MM.1S (cell line): ENCODE results near the gene CACNA1C.

Experiments used
- DNase-seq: peaks from one replicate; pipeline ENCODE4 v3.0.0-alpha.2; 2015
- H2AFZ ChIP-seq: fragments of 300-600 bp; sonication (generic); 2 replicates; pipeline ENCODE4 v1.6.0; 2016; ENCODE audit warnings: antibody characterized with exemption, low read length
- H3F3A ChIP-seq: fragments of 300-600 bp; sonication (generic); 2 replicates; pipeline ENCODE4 v1.6.1; 2016; ENCODE audit warnings: mild to moderate bottlenecking, antibody characterized with exemption, low read length, moderate library complexity, mixed read lengths; ENCODE audit not compliant: insufficient read depth
- H3K27ac ChIP-seq: fragments of 300-600 bp; sonication (generic); 2 replicates; pipeline ENCODE4 v1.5.1; 2016; ENCODE audit warnings: mild to moderate bottlenecking, low read length
- H3K27me3 ChIP-seq: fragments of 300-600 bp; sonication (generic); replicated peaks from 2 replicates; pipeline ENCODE4 v1.6.0; 2016; ENCODE audit warnings: low read length; ENCODE audit not compliant: insufficient read depth
- H3K36me3 ChIP-seq: fragments of 300-600 bp; sonication (generic); replicated peaks from 2 replicates; pipeline ENCODE4 v1.6.1; 2016; ENCODE audit warnings: mild to moderate bottlenecking, low read length, mixed read lengths; ENCODE audit not compliant: insufficient read depth
- H3K4me1 ChIP-seq: fragments of 300-600 bp; sonication (generic); 2 replicates; pipeline ENCODE4 v1.6.1; 2016; ENCODE audit warnings: low read length, mixed read lengths
- H3K4me2 ChIP-seq: fragments of 300-600 bp; sonication (generic); 2 replicates; pipeline ENCODE4 v1.6.0; 2016; ENCODE audit warnings: low read depth, low read length
- H3K4me3 ChIP-seq: fragments of 300-600 bp; sonication (generic); 2 replicates; pipeline ENCODE4 v1.5.1; 2016; ENCODE audit warnings: low read length, mixed read lengths
- H3K79me2 ChIP-seq: fragments of 300-600 bp; sonication (generic); 2 replicates; pipeline ENCODE4 v1.6.1; 2016; ENCODE audit warnings: mixed run types, low read length, mixed read lengths
- H3K9ac ChIP-seq: fragments of 300-600 bp; sonication (generic); 2 replicates; pipeline ENCODE4 v1.6.1; 2016; ENCODE audit warnings: low read length, mixed read lengths
- H3K9me2 ChIP-seq: fragments of 300-600 bp; sonication (generic); replicated peaks from 2 replicates; pipeline ENCODE4 v1.6.1; 2016; ENCODE audit warnings: mild to moderate bottlenecking, low read length, mixed read lengths; ENCODE audit not compliant: insufficient read depth
- H3K9me3 ChIP-seq: fragments of 300-600 bp; sonication (generic); replicated peaks from 2 replicates; pipeline ENCODE4 v1.6.1; 2016; ENCODE audit warnings: mild to moderate bottlenecking, low read length, mixed read lengths; ENCODE audit not compliant: insufficient read depth
- H4K20me1 ChIP-seq: fragments of 300-600 bp; sonication (generic); 2 replicates; pipeline ENCODE4 v1.6.1; 2016; ENCODE audit warnings: mild to moderate bottlenecking, low read length, moderate library complexity, mixed read lengths; ENCODE audit not compliant: insufficient read depth
- CTCF ChIP-seq: fragments of 300-600 bp; sonication (generic); IDR thresholded peaks from 2 replicates; pipeline ENCODE4 v1.5.1; 2016; ENCODE audit warnings: antibody characterized with exemption, low read length, mixed read lengths
- EZH2 ChIP-seq: fragments of 300-600 bp; sonication (generic); optimal IDR thresholded peaks from 2 replicates; pipeline ENCODE3; 2017; ENCODE audit warnings: low read depth, mild to moderate bottlenecking, antibody characterized with exemption, low read length, mixed read lengths
- EZH2phosphoT487 ChIP-seq: fragments of 300-600 bp; sonication (generic); IDR thresholded peaks from 2 replicates; pipeline ENCODE4 v1.6.1; 2018; ENCODE audit warnings: antibody characterized with exemption, low read length

The CACNA1C gene

GRCh38 chr12:2733493-2734355 lies 680.9 kb downstream of the CACNA1C start:
- H3K4me3 ChIP-seq, result no peak overlapping the region
- H3K9me3 ChIP-seq, result no peaks in the 10 kb centered on the region
- H3K9ac ChIP-seq, result no peak overlapping the region
- no peaks in the 10 kb centered on the region for H4K20me1 ChIP-seq
- H3K4me1 ChIP-seq, result no peaks in the 10 kb centered on the region
- H3K27me3 ChIP-seq, result no peaks in the 10 kb centered on the region
- no peaks in the 10 kb centered on the region for H3K36me3 ChIP-seq
- H3F3A ChIP-seq, result no peaks in the 10 kb centered on the region
- TF ChIP-seq EZH2 (no peak), EZH2phosphoT487 (no peak), CTCF (no peak)
- no peak for DNase-seq
- no peaks in the 10 kb centered on the region for H3K9me2 ChIP-seq
- no peak overlapping the region for H2AFZ ChIP-seq
- no peak overlapping the region for H3K27ac ChIP-seq
- no peaks in the 10 kb centered on the region for H3K79me2 ChIP-seq
- no peak overlapping the region for H3K4me2 ChIP-seq

GRCh38 chr12:2735432-2735831 lies 682.6 kb downstream of the CACNA1C start:
- no peaks in the 10 kb centered on the region for H3K9me3 ChIP-seq

GRCh38 chr12:2737656-2738241 lies 685.0 kb downstream of the CACNA1C start:
- H3K27ac ChIP-seq, result no peak overlapping the region
- H3K4me1 ChIP-seq, result no peaks in the 10 kb centered on the region
- no peaks in the 10 kb centered on the region for H3K36me3 ChIP-seq
- H3K9me2 ChIP-seq, result no peaks in the 10 kb centered on the region
- no peaks in the 10 kb centered on the region for H3K9me3 ChIP-seq
- no peak overlapping the region for H3K4me2 ChIP-seq
- no peak overlapping the region for H2AFZ ChIP-seq
- no peak overlapping the region for H3K4me3 ChIP-seq
- no peaks in the 10 kb centered on the region for H3K27me3 ChIP-seq
- no peaks in the 10 kb centered on the region for H3K79me2 ChIP-seq
- TF ChIP-seq EZH2phosphoT487 (no peak), CTCF (no peak), EZH2 (no peak)
- no peak overlapping the region for H3K9ac ChIP-seq
- H4K20me1 ChIP-seq, result no peaks in the 10 kb centered on the region
- no peaks in the 10 kb centered on the region for H3F3A ChIP-seq
- no peak for DNase-seq

More at GRCh38 chr12:2735432-2735831, 682.6 kb downstream of the CACNA1C start:
- H3K36me3 ChIP-seq, result no peaks in the 10 kb centered on the region
- H2AFZ ChIP-seq, result no peak overlapping the region
- H3K9ac ChIP-seq, result no peak overlapping the region
- TF ChIP-seq EZH2 (no peak), EZH2phosphoT487 (no peak), CTCF (no peak)
- H3K4me1 ChIP-seq, result no peaks in the 10 kb centered on the region
- H3F3A ChIP-seq, result no peaks in the 10 kb centered on the region
- no peak for DNase-seq
- H3K4me3 ChIP-seq, result no peak overlapping the region
- no peaks in the 10 kb centered on the region for H3K27me3 ChIP-seq
- H3K9me2 ChIP-seq, result no peaks in the 10 kb centered on the region
- H3K79me2 ChIP-seq, result no peaks in the 10 kb centered on the region
- H3K4me2 ChIP-seq, result no peak overlapping the region
- no peak overlapping the region for H3K27ac ChIP-seq
- H4K20me1 ChIP-seq, result no peaks in the 10 kb centered on the region
